Measurements from ENCODE around the gene MRLN.

The MRLN gene

GRCh38 chr10:59700709-59701108 lies 52.5 kb downstream of the MRLN start:
- no peak overlapping the region for H3K4me3 ChIP-seq (ENCODE audit: low read depth, low read length)
- TF ChIP-seq CTCF (IDR thresholded peaks at IDR 0.05; ENCODE audit: borderline replicate concordance, insufficient read depth, low read depth, low read length), result peak; percentile 12; the same call in 1 of the 2 replicates

- no peak for TF ChIP-seq CTCF (IDR thresholded peaks at IDR 0.05; ENCODE audit: borderline replicate concordance, insufficient read depth, low read depth, low read length)
- H3K4me3 ChIP-seq (ENCODE audit: low read depth, low read length), result no peak overlapping the region
Observed at GRCh38 chr10:59698326-59698725, 54.9 kb downstream of the MRLN start.

- no peak for TF ChIP-seq CTCF (IDR thresholded peaks at IDR 0.05; ENCODE audit: borderline replicate concordance, insufficient read depth, low read depth, low read length)
Observed at GRCh38 chr10:59695637-59696036, 57.6 kb downstream of the MRLN start.

GRCh38 chr10:59694936-59695335 lies 58.3 kb downstream of the MRLN start:
- no peak for TF ChIP-seq CTCF (IDR thresholded peaks at IDR 0.05; ENCODE audit: borderline replicate concordance, insufficient read depth, low read depth, low read length)
- H3K4me3 ChIP-seq (ENCODE audit: low read depth, low read length), result no peak overlapping the region

More at GRCh38 chr10:59695637-59696036, 57.6 kb downstream of the MRLN start:
- H3K4me3 ChIP-seq (ENCODE audit: low read depth, low read length), result no peak overlapping the region

- H3K4me3 ChIP-seq (ENCODE audit: low read depth, low read length), result no peak overlapping the region
- TF ChIP-seq CTCF (IDR thresholded peaks at IDR 0.05; ENCODE audit: borderline replicate concordance, insufficient read depth, low read depth, low read length), result no peak
Observed at GRCh38 chr10:59692113-59692512, 61.1 kb downstream of the MRLN start.

GRCh38 chr10:59688921-59689351 lies 64.3 kb downstream of the MRLN start:
- H3K4me3 ChIP-seq (ENCODE audit: low read depth, low read length), result no peak overlapping the region
- TF ChIP-seq CTCF (IDR thresholded peaks at IDR 0.05; ENCODE audit: borderline replicate concordance, insufficient read depth, low read depth, low read length), result no peak

GRCh38 chr10:59687657-59688056 lies 65.6 kb downstream of the MRLN start:
- no peak for TF ChIP-seq CTCF (IDR thresholded peaks at IDR 0.05; ENCODE audit: borderline replicate concordance, insufficient read depth, low read depth, low read length)
- no peak overlapping the region for H3K4me3 ChIP-seq (ENCODE audit: low read depth, low read length)

Data from GM12875 (cell line).